A204.1 (cell line): ENCODE results near the gene ETDA.
"Not testable (repeated sequence)": the region's sequence is repeated elsewhere in the genome, so short reads cannot be mapped to it uniquely, and the experiment has no call there.

Experiments
- FAIRE-seq: peaks from 2 replicates; lab custom pipeline; 2012; peaks lifted over from hg19 to GRCh38; lab: Jason Lieb, UNC

ETDA gene

DNA sequence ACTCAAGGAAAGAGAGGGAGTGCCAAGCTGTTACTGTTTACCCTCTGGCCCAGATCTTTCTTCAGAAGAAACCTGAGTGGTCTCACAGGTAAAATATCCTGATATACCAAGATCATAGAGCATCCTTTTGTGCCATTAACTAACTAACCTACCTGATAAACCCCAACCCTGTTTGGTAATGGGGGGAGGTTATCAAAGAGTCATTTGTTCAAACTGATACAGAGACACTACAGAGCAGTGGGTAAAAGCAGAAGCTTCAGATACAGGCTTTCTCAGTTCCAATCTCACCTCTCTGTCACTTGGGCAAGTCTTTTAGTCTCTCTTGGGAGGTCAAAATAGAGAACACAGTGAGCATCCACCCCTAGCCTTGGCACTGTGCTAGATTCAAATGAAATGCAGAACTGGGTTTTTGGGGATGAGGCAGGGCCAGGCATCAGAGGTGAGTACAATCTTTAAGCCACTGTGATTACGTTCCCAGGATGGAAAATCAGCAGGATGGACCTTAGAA lies at the start of gene ETDA:
Gene ETDA, plus strand, starts transcription at position 51 of the 508 bp plus-strand sequence. CDS start 1,216 bp downstream, outside the sequence.
- FAIRE-seq, result not testable (repeated sequence)

DNA sequence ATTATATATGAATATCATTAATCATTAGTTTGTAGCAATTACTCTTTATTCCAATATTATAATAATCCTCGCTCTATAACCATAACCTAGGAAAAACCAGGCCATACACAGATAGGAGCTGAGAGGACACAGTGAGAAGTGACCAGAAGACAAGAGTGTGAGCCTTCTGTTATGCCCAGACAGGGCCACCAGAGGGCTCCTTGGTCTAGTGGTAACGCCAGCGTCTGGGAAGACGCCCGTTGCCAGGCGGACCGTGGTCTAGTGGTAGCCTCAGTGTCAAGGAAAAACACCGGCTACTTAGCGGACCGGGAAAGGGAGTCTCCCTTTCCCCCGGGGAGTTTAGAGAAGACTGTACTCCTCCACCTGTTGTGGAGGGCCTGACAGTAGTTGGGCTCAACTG lies 45.4 kb upstream of the ETDA start:
- not testable (repeated sequence) for FAIRE-seq

DNA sequence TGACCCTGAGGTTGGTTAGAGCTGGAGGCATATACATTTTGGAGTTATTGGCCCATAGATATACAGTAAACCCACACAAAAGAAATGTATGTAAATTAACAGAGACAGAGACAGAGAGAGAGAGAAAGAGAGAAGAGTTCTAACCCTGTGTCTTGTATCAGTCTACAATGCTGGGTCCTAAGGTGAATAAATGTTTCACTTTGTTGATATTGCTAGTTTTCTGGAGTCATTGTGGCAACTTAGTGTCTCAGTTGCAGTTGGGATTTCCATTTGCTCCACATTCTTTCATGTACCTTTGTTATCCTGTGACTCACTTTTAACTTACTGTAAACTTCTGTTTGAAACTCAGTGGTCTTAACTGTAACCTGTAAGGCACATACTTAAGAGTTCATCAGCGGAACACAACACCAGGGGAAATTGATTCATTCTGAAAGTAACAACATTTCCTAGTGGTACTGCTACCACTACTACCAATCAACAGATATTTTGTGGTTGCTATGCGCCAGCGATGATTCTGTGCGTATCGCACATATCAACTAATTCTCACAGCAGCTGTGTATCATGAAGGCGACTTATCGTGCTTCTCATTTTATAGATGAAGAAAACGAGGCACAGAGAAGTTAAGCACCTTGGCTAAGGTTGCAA lies 38.5 kb upstream of the ETDA start:
- FAIRE-seq, result no peak

DNA sequence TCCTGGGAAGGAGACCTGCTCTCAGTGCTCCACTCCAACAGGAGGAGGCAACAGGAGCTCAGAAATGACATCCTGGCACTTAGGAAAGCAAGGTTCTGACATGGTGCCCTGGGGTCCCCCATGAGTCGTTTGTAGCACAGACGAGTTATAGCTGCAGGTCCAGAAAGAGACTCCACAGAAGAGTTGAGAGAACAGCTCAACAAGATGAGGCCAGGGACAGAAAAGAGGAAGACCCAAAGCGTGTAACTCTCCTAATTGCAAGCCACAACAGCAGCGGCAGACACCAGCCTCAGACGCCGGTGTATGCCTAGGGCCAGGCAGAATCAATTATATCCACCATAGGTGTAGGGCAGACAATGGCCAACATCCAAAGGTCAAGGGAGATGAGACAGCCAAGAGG lies 5.9 kb upstream of the ETDA start:
- FAIRE-seq, result not testable (repeated sequence)

DNA sequence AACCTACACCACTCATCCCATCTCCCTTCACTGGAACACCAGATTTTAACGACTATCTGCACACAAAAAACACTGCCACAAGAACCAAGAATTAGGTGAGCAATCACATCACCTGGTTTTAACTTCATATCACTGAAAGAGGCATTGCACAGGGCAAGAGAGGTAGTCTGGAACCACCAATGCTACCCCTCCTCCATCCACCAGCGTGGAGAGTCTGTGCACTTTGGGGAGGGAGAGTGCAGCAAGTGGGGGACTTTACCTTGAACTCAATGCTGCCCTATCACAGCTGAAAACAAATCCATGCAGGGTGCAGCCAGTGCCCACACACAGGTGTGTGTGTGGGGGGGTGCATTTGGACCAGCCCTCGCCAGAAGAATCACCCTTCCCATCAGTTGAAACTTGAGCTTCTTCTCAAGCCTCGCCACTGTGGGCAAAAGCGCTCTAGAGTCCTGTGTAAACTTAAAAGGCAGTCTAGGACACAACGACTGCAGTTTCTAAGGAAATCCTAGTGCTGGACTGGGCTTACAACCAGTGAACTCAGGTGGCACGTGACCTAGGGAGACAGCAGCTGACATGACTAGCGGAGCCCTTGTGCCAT lies 4.3 kb downstream of the ETDA start:
- not testable (repeated sequence) for FAIRE-seq

DNA sequence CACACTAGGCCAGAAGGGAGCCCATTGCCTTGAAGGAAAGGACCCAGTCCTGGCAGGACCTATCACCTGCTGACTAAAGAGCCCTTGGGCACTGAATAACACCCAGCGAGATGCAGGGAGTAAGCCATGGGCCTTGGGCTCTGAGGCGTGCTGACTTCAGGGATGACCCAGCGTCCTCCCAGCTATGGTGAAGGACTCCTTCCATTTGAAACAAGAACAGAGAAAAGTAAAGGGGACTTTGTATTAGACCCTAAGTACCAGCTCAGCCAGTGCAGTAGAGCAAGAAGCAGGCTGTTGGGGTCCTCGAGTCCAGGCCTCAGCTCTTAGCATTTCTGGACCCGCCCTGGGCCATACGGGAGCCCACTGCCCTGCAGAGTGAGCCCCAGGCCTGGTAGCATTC lies 5.1 kb downstream of the ETDA start:
- FAIRE-seq, result no peak

DNA sequence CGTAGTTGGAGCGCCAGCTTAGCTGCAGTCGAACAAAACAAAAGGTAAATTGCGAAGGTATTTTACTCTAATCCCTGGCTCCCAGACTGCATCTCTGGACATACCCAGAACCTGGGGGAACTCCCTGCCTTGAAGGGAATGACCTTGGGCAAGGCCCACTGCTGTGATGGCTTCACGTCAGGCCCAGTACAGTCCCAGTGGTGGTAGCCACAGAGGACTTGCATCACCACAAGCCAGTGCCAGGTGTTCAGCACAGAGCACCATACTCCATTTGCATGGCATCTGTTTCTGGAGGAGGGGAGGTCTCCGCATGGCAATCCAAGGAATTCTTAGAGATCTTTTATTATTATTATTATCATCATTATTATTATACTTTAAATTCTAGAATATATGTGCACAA lies 5.6 kb downstream of the ETDA start:
- no peak for FAIRE-seq

DNA sequence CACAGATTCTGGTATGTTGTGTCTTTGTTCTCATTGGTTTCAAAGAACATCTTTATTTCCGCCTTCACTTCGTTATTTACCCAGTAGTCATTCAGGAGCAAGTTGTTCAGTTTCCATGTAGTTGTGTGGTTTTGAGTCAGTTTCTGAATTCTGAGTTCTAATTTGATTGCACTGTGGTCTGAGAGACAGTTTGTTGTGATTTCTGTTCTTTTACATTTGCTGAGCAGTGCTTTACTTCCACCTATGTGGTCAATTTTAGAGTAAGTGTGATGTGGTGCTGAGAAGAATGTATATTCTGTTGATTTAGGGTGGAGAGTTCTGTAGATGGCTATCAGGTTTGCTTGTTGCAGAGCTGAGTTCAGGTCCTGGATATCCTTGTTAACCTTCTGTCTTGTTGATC lies 9.1 kb downstream of the ETDA start:
- not testable (repeated sequence) for FAIRE-seq

DNA sequence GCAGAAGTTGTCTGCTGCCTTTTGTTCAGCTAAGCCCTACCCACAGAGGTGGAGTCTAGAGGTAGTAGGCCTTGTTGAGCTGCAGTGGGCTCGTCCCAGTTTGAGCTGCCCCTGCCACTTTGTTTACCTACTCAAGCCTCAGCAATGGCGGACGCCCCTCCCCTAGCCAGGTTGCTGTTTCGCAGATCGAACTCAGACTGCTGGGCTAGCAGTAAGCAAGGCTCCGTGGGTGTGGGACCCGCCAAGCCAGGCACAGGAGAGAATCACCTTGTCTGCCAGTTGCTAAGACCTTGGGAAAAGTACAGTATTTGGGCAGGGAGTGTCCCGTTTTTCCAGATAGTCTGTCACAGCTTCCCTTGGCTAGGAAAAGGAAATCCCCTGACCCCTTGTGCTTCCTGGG lies 11.5 kb downstream of the ETDA start:
- not testable (repeated sequence) for FAIRE-seq

DNA sequence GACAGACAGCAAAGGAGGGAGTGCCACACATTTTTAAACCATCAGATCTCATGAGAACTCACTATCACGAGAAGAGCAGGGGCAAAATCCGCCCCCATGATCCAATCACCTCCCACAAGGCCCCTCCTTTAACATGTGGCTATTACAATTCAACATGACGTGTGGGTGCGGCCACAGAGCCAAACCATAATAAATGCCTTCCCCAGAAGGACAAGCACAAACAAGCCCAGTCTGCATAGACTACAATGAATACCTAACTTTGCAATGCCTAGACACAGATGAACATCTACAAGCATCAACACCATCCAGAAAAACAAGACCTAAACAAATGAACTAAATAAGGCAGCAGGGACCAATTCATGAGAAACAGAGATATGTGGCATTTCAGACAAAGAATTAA lies 12.3 kb downstream of the ETDA start:
- no peak for FAIRE-seq

DNA sequence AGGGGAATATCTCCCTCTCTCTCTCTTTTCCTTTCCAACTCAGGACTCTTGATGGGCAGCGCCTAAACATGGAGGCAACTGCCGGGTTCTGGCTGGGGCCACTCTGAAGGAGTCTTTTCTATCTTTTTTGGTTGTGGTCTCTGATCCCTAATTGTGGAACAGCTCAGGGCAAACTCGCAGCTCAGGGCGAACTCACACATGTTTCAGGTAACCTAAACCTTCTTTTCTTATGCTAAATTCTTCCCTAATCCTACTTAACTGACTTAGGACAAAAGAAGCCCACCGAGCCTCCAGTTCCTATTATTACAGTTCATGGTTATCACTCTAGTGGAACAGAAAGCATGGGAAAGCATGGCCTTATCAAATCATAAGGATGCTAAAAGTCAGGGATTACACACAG lies 21.3 kb downstream of the ETDA start:
- no peak for FAIRE-seq

DNA sequence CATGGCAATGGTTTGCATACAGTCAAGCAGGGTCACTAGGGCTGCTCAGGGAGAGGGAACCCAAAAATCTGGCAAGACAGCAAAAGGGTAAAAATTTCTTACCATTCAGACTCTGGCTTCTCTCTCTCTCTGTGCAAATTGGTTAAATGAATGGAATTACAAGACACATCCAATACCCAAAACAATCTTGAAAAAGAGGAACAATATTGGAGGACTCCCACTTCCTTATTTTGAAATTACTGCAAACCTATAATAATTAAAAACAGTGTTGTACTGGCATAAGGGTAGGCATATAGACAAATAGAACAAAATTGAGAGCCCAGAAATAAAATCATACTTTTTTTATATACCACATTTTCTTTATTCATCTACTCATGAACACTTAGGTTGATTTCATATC lies 24.1 kb downstream of the ETDA start:
- FAIRE-seq, result no peak

DNA sequence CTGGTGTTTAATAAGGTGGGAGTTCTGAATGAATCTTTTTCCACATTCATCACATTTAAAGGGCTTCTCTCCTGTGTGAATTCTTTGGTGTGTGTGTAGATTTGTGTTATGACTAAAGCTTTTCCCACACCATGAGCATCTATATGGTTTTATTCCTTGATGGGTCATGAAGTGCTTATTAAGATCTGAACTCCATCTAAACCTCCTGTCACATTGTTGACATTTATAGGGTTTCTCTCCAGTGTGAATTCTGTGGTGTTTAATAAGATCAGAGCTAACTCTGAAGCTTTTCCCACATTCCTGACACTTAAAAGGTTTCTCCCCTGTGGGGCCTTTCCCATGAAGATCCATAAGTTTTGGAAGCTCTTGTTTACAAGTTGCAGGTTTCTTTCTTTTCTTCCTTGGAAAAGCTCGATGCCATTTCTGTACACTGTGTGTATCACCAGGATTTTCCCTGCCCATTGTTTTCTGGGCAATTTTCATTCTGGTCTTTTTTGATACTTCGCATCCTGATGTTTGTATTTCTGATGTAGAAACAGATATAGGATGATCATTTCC lies 35.5 kb downstream of the ETDA start:
- FAIRE-seq, result no peak

DNA sequence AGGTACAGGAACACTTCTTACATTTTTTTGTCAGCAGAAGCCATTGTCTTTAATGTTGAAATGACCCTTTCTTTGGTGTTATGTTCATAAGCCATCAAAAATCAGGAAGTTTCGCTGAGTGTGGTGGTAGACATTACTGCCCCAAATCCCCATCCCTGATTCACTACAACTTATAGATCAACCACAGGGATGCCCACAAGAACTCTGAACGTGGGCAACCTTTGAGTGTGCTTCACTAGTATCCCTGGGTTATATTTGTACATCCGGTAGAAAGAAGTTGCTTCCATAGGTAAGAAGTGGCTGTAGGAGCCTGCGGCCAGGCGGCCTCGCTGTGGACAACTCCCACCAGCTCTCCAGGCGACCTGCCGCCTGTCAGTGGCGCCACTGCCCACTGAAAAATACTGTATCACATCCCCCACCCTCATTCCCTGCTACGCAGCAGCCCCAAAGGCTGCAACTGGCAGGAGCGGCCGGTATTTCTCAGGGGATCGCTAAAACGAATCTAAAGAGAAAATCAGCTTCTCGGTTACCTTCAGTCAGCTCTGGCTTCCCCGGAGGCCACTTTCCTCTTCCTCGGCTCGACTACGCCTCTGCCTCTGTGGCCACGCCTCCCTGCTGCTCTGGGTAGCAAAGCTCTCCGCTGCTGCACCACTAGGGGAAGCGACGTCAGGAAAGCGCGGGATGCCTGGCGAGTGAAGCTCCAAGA lies 43.5 kb downstream of the ETDA start:
- no peak for FAIRE-seq

DNA sequence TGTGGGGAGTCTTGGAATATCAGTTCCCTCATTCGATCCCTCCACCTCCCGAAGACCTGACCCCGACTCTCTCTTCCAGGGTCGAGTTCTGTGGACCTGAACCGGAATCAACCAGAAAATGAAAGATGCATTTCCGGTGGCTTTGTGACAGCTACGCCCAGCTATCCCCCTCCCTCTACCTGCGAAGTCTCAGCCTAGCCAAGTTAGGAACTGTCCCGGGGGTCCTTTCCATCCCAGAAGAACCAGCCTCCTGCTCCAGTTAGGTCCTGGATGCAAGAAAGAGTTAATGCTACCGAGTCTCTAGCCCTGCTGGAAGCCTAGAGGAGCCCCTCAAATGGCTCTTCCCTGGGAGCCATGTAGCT lies 44.1 kb downstream of the ETDA start:
- no peak for FAIRE-seq

DNA sequence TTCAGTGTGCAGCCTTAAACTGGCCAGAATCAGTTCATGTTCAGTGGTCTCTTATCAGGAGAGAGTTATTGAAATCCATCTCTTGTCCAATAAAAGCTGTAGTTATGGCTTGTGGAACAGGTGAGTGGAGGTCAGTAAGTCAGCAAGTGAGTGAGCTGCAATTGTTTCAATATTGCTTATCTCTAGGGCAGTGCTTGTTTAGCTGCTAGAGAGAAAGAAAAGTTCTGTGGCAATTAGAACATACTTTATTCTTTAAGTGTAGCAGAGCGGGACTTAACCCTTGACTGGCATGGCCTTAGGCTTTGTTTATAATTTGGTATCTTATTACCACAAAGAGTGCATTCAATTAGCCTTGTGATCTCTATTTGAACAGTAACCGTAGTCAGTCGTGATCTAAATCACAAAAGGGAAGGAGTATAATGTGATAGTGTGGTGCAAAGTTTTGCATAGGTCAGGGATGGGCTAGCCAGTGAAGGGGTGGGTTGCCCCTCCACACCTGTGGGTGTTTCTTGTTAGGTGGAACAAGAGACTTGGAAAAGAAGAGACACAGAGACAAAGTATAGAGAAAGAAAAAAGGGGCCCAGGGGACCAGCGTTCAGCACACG lies 50.5 kb downstream of the ETDA start:
- FAIRE-seq, result no peak
